C4-2B (cell line): ENCODE results near the gene ARRDC5.

Source experiments
- CTCF ChIP-seq: fragments of 450-650 bp; conservative IDR thresholded peaks from 2 replicates; pipeline ENCODE4 v1.5.1; 2017; ENCODE audit warnings: mild to moderate bottlenecking
- ZFX ChIP-seq: fragments of 450-650 bp; IDR thresholded peaks from 2 replicates; pipeline ENCODE4 v1.6.1; 2017

- TF ChIP-seq CTCF (no peak), ZFX (no peak)
Measured at GRCh38 chr19:4849019-4849418, 53.7 kb downstream of the ARRDC5 start.
